A172 (cell line): ENCODE measurements around the gene ATAD5. TPM values are rescaled to one million over a fixed set of nuclear protein-coding genes. Genes with fewer than 3 reads are reported as not detected.
"Not testable (repeated sequence)": the region's sequence is repeated elsewhere in the genome, so short reads cannot be mapped to it uniquely, and the experiment has no call there.

ENCODE experiments used
- DNase-seq: peaks from one replicate; pipeline ENCODE4 v3.0.0-alpha.2; 2015; ENCODE audit warnings: low spot score
- total RNA-seq: library from RNA; depleted of rRNA; stranded (reverse); fragments of >200 nt; shearing (Covaris generic); gene quantifications from 2 replicates; pipeline ENCODE4 v1.2.3, GENCODE V29; 2014

Gene ATAD5
- total RNA-seq, 1 experiment from 2014 or later: 13.2 TPM

DNA sequence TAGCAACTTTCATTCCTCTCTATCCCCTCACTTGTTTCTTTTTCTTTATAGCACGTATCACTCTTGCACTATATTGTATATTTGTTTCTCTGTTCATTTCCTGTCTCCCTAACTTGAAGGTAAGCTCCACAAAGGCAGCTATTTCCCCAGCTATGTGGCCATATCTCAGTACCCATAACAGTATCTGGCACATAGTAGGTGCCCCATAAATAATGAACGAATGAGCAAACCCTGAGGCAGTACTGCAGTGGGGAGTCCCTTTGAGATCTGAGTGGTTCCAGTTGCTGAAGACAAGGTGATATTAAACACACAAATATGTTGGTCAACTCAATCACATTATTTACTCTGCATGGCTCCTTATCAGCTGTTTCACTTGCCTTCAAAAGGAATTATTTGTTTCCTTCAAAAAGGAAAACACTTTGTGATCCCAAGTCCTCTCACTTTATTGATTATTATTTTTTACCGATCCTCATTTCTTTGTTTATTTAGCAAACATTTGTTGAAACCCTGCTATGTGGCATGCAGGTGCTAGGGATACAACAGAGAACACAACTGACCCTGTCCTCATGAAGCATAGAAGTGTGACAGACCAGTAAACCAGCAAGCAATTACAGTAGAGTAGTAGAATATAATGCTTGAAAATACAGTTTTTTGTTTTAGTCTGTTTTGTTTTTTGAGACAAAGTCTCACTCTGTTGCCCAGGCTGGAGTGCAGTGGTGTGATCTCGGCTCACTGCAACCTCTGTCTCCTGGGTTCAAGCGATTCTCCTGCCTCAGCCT, 84.3 kb downstream of the ATAD5 start:
- DNase-seq: no peak

- no peak for DNase-seq
These were observed 85.3 kb downstream of the ATAD5 start for GRCh38 chr17:30917050-30917449.

DNA sequence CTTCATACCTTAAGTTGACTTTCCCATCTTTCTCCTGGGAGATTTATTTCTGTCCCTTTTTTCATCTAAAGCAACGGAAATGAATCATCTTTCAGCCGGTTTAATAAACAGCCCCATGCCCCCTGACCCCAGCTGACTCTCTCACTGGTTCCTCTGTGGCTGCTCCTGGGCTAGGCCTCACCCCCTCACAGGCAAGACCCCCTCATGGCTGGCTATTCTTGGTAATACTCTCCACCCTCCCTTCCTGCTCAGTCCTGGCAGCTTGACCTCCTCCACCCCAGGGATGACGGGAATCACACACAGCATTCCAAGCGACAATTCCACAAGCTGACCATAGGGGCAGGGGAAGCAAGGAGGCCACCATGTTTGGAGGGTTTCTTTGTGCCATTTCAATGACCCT, 88.5 kb downstream of the ATAD5 start:
- peak; percentile 30 for DNase-seq

DNA sequence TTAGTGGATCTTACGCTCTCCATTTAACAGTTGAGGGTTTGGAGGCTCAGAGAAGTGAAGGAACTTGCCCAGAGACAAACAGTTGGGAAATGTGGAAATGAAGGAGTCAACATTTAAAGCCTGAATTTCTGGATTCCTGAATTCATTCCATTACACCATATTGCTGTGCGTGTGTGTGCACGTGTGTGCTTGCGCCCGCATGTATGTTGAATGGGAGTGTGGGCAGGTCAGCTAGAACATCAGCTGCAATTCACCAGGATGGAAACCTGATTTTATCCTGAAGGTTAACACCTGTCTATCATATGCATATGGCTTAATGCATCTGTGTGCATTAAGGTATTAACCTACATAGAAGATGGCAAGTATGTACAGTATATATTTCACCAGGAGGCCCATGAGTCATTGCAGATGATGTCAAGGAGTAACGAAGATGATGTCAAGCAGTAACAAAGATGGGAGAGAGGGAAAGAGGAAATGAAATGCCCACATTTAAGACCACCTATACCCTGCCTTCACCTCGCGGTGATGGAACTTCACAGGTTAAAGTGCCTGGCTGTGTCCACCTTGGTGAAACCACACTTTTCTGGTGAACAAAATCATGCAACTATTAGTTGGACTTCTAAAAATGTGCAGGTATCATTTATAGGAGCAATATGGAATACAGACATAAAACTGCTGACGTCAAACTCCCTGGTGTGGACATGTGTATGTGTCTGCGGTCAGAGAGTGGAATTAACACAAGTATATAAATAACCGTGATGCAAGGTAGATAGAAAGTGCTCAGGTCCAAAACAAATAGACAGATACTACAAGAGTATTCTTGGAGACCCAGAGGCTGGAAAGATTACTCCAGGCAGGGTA, 89.1 kb downstream of the ATAD5 start:
- DNase-seq: no peak

DNA sequence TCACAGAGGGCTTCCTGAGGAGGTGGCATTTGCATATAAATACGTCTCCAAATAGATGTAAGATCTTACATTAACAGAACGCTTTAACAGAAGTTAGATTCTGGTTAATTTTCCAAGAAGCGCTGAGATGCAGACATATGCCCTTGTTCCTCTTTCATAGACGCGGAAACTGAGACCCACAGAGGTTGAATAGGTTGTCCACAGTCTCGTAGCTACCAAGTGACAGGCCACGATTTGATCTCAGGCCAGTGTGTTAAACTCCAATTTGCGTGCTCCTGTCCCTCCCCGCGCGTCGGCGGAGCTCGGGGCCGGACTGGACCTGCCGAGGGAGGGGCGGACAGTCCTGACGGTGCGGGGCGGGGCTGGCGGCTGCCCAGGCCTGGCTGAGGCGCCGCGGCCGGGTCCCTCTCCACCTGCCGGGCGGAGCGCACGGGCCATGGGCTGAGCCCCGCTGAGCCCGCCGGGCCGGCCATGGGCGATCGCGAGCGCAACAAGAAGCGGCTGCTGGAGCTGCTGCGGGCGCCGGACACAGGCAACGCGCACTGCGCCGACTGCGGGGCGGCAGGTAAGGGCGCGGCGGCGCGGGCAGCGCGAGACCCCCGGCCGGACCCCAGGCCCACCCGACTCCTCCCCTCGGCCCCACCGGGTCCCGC, 89.9 kb downstream of the ATAD5 start, which contains the start of gene ADAP2:
Gene ADAP2 (plus strand): TSS at position 402 of the 653 bp plus-strand sequence. CDS start 70 bp downstream, at position 472.
- DNase-seq: no peak

DNA sequence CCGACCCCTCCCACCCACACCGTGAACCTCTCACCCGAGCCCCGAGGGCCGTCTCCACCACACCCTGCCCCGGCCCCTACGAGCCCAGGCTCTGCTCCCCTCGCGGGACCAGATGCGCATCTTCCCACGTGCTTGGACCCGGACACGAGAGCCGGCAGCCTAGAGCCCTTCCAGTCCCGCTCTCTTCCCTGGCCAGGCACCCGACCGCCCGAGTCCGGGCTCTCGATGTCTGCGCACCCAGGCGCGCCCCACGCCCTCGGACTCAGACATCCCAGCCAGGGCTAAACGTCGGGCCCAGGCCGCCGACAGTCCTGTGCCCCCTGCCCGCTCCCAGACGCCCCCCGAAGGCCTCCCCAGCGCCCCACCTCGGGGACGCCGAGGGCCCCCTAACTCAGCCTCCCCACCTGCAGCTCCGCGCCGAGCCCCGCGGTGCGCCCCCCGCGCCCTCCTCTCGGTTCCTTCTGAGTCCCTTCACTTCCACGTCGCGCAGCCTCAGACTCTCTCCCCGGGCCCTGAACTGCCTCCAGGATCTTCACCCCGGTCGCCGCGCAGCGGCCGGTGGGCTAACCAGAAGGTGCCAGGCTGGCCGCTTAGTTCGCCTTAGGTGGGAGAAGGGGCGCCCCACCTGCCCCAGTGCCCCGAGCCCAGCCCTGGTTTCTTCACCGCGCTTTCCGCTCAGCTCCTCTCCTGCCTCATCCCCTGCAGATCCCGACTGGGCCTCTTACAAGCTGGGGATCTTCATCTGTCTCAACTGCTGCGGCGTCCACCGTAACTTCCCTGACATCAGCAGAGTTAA, 90.7 kb downstream of the ATAD5 start:
- no peak for DNase-seq

GRCh38 chr17:30924341-30924740, 92.6 kb downstream of the ATAD5 start:
- no peak for DNase-seq

- no peak for DNase-seq
These were observed 94.8 kb downstream of the ATAD5 start for GRCh38 chr17:30926516-30926915.

GRCh38 chr17:30927756-30928155, 96.0 kb downstream of the ATAD5 start:
- DNase-seq: no peak

GRCh38 chr17:30928584-30928983, 96.8 kb downstream of the ATAD5 start:
- DNase-seq: no peak

GRCh38 chr17:30929081-30929633, 97.4 kb downstream of the ATAD5 start:
- no peak for DNase-seq

- not testable (repeated sequence) for DNase-seq
These were observed 98.1 kb downstream of the ATAD5 start for GRCh38 chr17:30929861-30930260.

GRCh38 chr17:30930495-30930894, 98.7 kb downstream of the ATAD5 start:
- no peak for DNase-seq

GRCh38 chr17:30931582-30931981, 99.8 kb downstream of the ATAD5 start:
- not testable (repeated sequence) for DNase-seq

GRCh38 chr17:30933966-30934365, 102.2 kb downstream of the ATAD5 start:
- no peak for DNase-seq

DNA sequence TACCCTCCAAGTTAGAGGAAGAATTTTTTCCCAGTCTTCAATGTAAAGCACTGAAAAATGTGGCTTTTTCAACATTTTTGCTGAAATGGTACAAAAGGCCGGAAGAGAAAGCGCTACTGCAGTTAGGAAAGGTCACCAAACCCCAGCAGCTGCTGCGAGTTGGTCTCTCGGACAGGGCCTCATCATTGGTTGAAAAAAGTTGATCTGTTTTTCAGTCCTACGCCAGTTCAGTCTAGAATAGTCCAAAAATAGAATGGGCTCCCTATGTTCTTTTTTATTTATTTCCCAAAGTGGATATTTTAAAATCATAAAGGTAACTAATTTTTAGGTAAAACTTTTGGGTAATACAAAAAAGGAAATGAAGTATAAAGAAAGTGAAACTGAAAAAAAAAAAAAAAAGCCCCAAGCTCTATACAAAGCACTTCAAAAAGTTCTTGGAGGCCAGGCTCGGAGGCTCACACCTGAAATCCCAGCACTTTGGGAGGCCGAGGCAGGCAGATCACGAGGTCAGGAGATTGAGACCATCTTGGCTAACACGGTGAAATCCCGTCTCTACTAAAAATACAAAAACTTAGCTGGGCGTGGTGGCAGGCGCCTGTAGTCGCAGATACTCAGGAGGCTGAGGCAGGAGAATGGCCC, 107.4 kb downstream of the ATAD5 start:
- DNase-seq: no peak

DNA sequence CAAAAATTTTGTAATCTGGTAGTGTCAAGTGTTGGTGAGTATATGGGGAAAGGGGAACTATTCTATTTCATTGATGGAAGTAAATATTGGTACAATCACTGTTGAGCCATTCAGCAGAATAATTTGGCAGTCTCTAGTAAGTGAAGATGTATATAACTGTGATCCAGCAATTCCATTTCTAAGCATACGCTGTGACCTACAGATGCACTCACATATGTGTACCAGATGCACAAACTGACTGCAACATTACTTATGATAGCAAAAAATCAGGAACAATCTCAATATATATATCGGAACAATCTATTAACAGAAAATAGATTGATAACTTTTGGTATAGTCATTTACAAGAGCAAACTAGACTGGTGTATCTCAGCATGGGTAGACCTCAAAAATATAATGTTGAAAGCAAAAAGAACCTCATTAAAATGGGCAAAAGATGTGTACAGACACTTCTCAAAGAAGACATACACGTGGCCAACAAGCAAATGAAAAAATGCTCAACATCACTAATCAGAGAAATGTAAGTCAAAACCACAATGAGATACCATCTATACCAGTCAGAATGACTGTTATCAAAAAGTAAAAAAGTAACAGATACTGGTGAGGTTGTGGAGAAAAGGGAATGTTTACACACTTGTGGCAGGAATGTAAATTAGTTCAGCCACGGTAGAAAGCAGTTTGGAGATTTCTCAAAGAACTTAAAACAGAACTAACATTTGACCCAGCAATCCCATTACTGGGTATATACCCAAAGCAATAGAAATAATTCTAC, 110.7 kb downstream of the ATAD5 start:
- DNase-seq: no peak
